Prostate gland (tissue), 2 donors: ENCODE results near the gene ATOX1. TPM values are rescaled to one million over a fixed set of nuclear protein-coding genes. Genes with fewer than 3 reads are reported as not detected.
A peak's percentile ranks its signal among the peaks of the same experiment; 100 is the strongest.

Experiments
- DNase-seq: peaks from one replicate; pipeline ENCODE4 v3.0.0-alpha.2; 2019; ENCODE audit warnings: low spot score
- H3K27ac ChIP-seq, 2 donors: fragments of 200-600 bp; sonication (generic); 2 replicates each; pipeline ENCODE4 v1.5.1; 2017 to 2019
- H3K27me3 ChIP-seq: fragments of 200-600 bp; sonication (generic); replicated peaks from 2 replicates; pipeline ENCODE4 v1.5.1; 2019; ENCODE audit not compliant: insufficient read depth
- H3K36me3 ChIP-seq, 2 donors: fragments of 200-600 bp; sonication (generic); 1 replicate in 1 of 2; 2 replicates in 1 of 2; pipeline versions ENCODE4 v1.5.1 to v1.8.1; 2017 to 2019
- H3K4me1 ChIP-seq: fragments of 200-600 bp; sonication (generic); replicated peaks from 2 replicates; pipeline ENCODE4 v1.5.1; 2019
- H3K4me3 ChIP-seq, 2 donors: fragments of 200-600 bp; sonication (generic); 2 replicates each; pipeline ENCODE4 v1.5.1; 2017 to 2019
- H3K9me3 ChIP-seq: fragments of 200-600 bp; sonication (generic); 2 replicates; pipeline ENCODE4 v1.5.1; 2017
- POLR2A ChIP-seq: fragments of 450-650 bp; IDR thresholded peaks from one replicate; pipeline ENCODE4 v1.6.1; 2016; ENCODE audit warnings: antibody characterized with exemption, mild to moderate bottlenecking
- POLR2AphosphoS5 ChIP-seq: sonication (generic); formaldehyde crosslinking; IDR thresholded peaks from one replicate; pipeline ENCODE4 v1.6.1; 2017; ENCODE audit warnings: antibody characterized with exemption
- WGBS: methylation state at CpG from one replicate; pipeline ENCODE4 v1.1.5; 2018; 5-methylcytosine and 5-hydroxymethylcytosine counted together
- intact Hi-C: fragments of 100-400 bp; cut with DNase I; formaldehyde crosslinking; loops from one replicate; pipeline ENCODE4 v1.14.2; 2022
- total RNA-seq, 2 donors: library from RNA; depleted of rRNA; stranded (reverse); fragments of >200 nt; gene quantifications; one replicate each; pipeline ENCODE4 v1.1.0, GENCODE V29; 2016
- TF ChIP-seq, protein P1 (sequence below), 4 experiments: fragments of 200-600 bp in 2 of 4; fragments of 450-650 bp in 2 of 4; sonication (generic) in 2 of 4; IDR thresholded peaks; 1 replicate in 3 of 4; 2 replicates in 1 of 4; pipeline ENCODE4 v1.5.1; 2016 to 2019; ENCODE audit warnings: antibody characterized with exemption in 4 of 4, mild to moderate bottlenecking in 2 of 4, moderate library complexity in 2 of 4

The ATOX1 gene, protein sequence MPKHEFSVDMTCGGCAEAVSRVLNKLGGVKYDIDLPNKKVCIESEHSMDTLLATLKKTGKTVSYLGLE
- total RNA-seq = 100 to 1,000 TPM in 1 of 2 donors, 10 to 100 TPM in 1; 97.8 to 163 TPM

DNA sequence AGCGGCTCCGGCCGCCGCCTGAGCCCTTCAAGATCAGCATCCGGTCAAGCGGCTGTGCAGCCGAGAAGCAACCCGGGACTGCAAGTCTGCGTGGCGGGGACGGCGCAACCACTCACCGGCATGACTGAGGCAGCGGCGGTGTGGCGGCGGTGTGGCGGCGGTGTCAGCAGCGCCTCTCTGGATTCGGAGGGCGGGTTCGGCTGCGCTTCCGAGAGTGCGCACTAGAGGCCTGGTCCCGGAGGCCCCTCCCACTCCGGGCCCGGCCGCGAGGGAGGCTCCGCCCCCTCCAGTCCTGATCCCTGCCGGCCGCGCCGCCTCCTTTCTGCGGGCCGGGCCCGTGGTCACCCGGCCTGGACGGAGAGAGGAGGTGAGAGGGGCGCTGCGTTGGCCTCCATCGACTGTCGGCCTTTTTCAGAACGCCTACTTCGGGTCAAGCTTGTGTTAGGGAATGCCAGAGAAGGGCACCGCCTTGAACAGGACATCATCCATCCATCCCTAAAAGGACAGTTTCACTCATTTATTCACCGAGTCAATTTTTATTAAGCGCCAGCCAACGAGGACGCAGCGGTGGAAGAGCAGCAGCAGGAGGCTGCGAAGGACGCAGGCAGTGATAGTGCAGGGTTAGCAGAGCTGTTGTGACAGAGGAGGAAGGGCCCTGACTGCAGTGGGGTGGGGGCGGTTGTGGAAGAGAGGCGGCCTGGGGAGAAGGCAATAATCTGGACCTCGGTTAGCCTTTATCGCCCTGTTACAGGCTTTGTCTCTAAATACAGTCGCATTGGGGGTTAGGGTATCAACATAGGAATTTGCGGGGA lies at the start of gene ATOX1:
Gene ATOX1, minus strand, starts transcription at position 202 of the 812 bp plus-strand sequence. Its CDS starts 80 bp downstream, at position 122.
- peak; percentile 92 for TF ChIP-seq POLR2A
- peak; percentile 87 for TF ChIP-seq POLR2AphosphoS5
- TF ChIP-seq, protein P1, sequence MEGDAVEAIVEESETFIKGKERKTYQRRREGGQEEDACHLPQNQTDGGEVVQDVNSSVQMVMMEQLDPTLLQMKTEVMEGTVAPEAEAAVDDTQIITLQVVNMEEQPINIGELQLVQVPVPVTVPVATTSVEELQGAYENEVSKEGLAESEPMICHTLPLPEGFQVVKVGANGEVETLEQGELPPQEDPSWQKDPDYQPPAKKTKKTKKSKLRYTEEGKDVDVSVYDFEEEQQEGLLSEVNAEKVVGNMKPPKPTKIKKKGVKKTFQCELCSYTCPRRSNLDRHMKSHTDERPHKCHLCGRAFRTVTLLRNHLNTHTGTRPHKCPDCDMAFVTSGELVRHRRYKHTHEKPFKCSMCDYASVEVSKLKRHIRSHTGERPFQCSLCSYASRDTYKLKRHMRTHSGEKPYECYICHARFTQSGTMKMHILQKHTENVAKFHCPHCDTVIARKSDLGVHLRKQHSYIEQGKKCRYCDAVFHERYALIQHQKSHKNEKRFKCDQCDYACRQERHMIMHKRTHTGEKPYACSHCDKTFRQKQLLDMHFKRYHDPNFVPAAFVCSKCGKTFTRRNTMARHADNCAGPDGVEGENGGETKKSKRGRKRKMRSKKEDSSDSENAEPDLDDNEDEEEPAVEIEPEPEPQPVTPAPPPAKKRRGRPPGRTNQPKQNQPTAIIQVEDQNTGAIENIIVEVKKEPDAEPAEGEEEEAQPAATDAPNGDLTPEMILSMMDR (IDR thresholded peaks at IDR 0.05) = peak in 3 of 4 experiments; percentile 38 to 72 (median 60)
- Histone ChIP-seq H3K27me3 (no peaks in the 10 kb centered on the region), H3K4me1 (no peaks in the 10 kb centered on the region), H3K36me3 (no peaks in the 10 kb centered on the region), H3K9me3 (no peaks in the 10 kb centered on the region), H3K27ac (peak within 1 kb of the TSS; percentile 77 to 79), H3K4me3 (peak within 1 kb of the TSS; percentile 72 to 75)
- DNase-seq = peak; percentile 90
- intact Hi-C loops = no loop called here
- 5% methylated on average over 40 of the region's 61 CpGs for WGBS

DNA sequence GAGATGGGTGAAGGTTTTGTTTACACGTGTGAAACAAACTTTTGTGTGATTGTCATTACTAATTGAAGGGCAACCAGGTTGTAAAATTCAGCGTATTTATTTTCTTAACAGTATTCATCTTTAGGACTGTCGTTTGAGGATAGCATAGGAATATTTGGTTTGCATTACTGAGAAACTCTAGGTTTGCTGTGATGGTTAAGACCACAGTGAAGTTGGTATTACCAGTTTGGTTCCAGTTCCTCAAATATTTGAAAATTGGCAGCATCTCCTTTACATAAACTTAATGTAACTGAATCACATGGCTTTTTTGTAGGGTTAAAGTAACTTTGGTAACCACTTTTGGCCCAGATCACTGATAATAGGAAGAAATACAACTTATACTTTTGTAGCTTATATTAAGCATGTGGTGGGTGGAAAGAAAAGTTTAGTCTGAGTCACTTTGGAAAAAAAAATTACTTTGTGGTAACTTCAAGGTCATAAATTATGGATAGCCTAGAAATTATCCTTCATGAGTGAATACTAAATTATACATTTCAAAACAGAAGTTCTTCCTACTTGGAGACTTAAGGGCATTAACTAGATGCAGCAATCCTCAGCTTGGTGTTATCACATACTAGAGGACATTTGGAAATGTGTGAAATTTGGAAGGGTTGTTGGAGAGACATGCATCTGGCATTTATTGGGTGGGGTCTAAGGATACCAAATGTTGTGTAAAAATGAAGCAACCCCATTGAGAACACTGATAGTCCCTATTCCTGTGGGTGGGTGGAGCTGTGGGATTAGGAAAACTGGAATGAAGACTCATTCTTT lies 47.2 kb upstream of the ATOX1 start:
- TF ChIP-seq POLR2A = no peak
- TF ChIP-seq, protein P1 (IDR thresholded peaks at IDR 0.05) = no peak
- no peak for TF ChIP-seq POLR2AphosphoS5
- intact Hi-C loops = no loop called here
- Histone ChIP-seq H3K4me1 (no peaks in the 10 kb centered on the region), H3K4me3 (no peak overlapping the region), H3K9me3 (no peaks in the 10 kb centered on the region), H3K27me3 (no peaks in the 10 kb centered on the region), H3K36me3 (peaks cover 0 to 10% of the 10 kb centered on the region in 2 donors), H3K27ac (no peak overlapping the region)
- WGBS = 72% methylated on average over 3 of the region's 3 CpGs
- DNase-seq = no peak

DNA sequence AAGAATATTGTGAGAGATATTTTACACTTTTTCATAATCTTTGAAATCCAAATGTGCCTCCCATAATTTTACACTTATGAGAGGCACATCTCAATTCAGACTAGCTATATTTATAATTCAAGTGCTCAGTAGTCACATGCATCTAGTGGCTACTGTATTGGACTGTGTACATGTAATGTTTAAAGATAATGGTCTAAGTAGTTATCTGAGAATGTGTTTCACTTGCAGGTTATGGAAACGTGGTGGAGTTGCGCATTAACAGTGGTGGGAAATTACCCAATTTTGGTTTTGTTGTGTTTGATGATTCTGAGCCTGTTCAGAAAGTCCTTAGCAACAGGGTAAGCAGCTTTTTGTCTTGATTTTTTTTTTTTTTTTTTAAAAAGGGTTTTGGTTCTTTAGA lies 42.1 kb upstream of the ATOX1 start:
- no peak overlapping the region for H3K4me3 ChIP-seq
- H3K27ac ChIP-seq = no peak overlapping the region
- intact Hi-C loops = no loop called here
- no peak for DNase-seq
- peaks cover 10% of the 10 kb centered on the region in 2 donors for H3K36me3 ChIP-seq
- whole genome bisulfite sequencing = 86% methylated on average over 2 of the region's 2 CpGs
- H3K4me1 ChIP-seq = no peaks in the 10 kb centered on the region
- no peaks in the 10 kb centered on the region for H3K9me3 ChIP-seq
- TF ChIP-seq, protein P1 (IDR thresholded peaks at IDR 0.05) = no peak
- TF ChIP-seq POLR2AphosphoS5 (no peak), POLR2A (no peak)
- no peaks in the 10 kb centered on the region for H3K27me3 ChIP-seq

DNA sequence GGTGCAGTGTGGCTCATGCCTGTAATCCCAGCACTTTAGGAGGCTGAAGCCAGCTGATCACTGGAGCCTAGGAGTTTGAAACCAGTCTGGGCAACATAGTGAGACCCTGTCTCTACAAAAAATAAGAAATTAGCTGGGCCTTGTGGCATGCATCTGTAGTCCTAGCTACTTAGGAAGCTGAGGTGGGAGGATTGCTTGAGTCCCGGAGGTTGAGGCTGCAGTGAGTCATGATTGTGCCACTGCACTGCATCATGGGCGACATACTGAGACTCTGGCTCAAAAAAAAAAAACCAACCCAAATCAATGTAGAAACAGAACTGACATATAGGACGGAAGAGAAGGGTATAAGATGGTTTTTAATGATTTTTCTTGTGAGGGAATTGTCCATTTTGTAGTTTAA lies 41.0 kb upstream of the ATOX1 start:
- peaks cover 13% of the 10 kb centered on the region in 2 donors for H3K36me3 ChIP-seq

More for the DNA sequence above, 41.0 kb upstream of the ATOX1 start:
- 96% methylated on average over 3 of the region's 3 CpGs for WGBS
- intact Hi-C loops = no loop called here
- TF ChIP-seq POLR2A (no peak), POLR2AphosphoS5 (no peak)
- TF ChIP-seq, protein P1 (IDR thresholded peaks at IDR 0.05) = no peak
- DNase-seq = no peak
- Histone ChIP-seq H3K4me3 (no peak overlapping the region), H3K27me3 (no peaks in the 10 kb centered on the region), H3K27ac (no peak overlapping the region), H3K4me1 (no peaks in the 10 kb centered on the region), H3K9me3 (no peaks in the 10 kb centered on the region)
